Measurements from ENCODE around the gene CDH1. TPM values are rescaled to one million over a fixed set of nuclear protein-coding genes. Genes with fewer than 3 reads are reported as not detected.

CDH1 gene
- total RNA-seq, 1 experiment from 2014 or later: 19.0 TPM

DNA sequence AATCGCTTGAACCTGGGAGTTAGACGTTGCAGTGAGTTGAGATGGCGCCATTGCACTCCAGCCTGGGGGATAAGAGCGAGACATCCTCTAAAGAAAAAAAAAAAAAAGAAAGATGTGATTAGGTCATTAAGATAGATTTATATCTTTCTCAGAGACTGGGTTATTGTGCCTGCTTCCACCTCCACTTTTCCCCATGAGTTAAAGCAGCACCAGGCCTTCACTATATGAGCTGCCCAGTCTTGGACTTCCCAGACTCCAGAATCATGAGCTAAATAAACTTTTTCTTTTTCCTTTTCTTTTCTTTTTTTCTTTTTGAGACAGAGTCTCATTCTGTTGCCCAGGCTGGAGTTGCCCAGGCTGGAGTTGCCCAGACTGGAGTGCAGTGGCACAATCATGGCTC, 19.4 kb upstream of the CDH1 start:
- no peak for DNase-seq
- Histone ChIP-seq H3K4me3 (ENCODE audit: insufficient read depth, low read depth, low read length) (no peak overlapping the region), H3K27me3 (ENCODE audit: control insufficient read depth, insufficient read depth, low read length) (no peaks in the 10 kb centered on the region), H3K36me3 (replicated peaks; ENCODE audit: control insufficient read depth, insufficient read depth, low read length) (no peaks in the 10 kb centered on the region)

DNA sequence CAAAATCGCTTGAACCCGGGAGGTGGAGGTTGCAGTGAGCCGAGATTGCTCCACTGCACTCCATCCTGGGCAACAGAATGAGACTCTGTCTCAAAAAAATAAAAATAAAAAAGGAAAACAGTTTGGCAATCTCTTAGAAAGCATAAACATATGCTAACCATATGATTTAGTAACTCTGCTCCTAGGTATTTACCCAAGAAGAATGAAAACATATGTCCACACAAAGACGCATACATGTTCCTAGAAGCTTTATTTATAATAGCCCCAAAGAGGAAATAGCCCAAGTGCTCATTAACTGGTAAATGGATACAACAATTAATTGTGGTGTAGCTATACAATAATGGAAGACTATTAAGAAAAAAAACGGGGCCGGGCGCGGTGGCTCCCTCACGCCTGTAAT, 18.5 kb upstream of the CDH1 start:
- no peaks in the 10 kb centered on the region for H3K27me3 ChIP-seq (ENCODE audit: control insufficient read depth, insufficient read depth, low read length)
- DNase-seq: no peak
- H3K36me3 ChIP-seq (replicated peaks; ENCODE audit: control insufficient read depth, insufficient read depth, low read length): no peaks in the 10 kb centered on the region
- no peak overlapping the region for H3K4me3 ChIP-seq (ENCODE audit: insufficient read depth, low read depth, low read length)

DNA sequence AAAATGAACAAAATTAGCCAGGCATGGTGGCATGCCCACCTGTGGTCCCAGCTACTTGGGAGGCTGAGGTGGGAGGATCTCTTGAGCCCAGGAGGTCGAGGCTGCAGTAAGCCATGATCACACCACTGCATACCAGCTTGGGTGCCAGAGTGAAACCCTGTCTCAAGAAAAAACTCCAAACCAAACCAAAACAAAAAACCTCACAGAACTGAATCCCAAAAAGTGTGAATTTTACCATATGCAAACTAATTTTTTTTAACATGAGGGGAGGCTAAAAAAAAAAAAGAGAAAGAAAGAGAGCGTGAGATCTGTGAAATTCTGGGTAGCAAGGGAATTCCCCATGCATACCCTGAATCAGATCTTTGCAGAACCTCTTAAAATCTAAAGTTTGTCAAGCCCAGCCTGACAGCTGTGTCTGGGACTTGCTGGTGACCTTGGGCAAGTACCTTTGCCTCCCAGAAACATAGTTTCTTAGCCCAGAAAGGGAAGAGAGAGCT, 17.1 kb upstream of the CDH1 start:
- Histone ChIP-seq H3K4me3 (ENCODE audit: insufficient read depth, low read depth, low read length) (no peak overlapping the region), H3K27me3 (ENCODE audit: control insufficient read depth, insufficient read depth, low read length) (no peaks in the 10 kb centered on the region), H3K36me3 (replicated peaks; ENCODE audit: control insufficient read depth, insufficient read depth, low read length) (no peaks in the 10 kb centered on the region)
- no peak for DNase-seq

DNA sequence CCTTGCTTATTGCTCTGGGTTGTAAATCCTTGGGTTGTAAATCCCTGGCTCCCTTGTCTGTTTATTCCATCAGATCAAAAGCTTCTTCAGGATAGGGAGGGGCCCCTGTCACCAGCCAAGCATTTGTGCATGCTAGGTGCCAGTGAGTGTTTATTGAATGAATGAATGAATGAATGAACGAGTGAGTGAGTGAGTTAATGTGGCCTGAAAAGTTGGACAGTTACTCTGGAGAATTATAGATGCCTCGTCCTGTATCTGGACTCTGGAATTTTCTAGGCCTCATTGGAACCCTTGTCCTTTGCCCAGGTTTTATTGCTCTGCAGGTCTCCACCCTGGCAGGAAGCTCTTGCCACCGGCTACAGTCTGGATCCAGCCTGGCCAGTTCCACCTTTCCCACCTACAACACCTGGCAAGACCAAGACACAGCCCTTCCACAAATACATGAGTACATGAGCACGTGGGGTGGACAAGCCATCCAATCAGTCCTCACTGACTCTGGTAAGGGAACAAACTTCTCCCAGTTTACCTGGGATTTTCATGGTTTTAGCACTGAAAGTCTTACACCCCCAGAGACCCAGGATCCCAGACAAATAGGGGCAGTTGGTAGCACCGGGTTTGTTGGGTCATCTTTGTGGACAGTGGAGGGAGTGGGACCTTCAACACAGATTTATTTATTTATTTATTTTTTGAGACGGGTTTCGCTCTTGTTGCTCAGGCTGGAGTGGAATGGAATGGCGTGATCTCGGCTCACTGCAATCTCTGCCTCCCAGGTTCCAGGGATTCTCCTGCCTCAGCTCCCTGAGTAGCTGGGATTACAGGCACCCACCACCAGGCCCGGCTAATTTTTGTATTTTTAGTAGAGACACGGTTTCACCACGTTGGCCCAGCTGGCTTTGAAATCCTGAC, 14.7 kb upstream of the CDH1 start:
- Histone ChIP-seq H3K36me3 (replicated peaks; ENCODE audit: control insufficient read depth, insufficient read depth, low read length) (no peaks in the 10 kb centered on the region), H3K27me3 (ENCODE audit: control insufficient read depth, insufficient read depth, low read length) (no peaks in the 10 kb centered on the region), H3K4me3 (ENCODE audit: insufficient read depth, low read depth, low read length) (no peak overlapping the region)
- no peak for DNase-seq

DNA sequence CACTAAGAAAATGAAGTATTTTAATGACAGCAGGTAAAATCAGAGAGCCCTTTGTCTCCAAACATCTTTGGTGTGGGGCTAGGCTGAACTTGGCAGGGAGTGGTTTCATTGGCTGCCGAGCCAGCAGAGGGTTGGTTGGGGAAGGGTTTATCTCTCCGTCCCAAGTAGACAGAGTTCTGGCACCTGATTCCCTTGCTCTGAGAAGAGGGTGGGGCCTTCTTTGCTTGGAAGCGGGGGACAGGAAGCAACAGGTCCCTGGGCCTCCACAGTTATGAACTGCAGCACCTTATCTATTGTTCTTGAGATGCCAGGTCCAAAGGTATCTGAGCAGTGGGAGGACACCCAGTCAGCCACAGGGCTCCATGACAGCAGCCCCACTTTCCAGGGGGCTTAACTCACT, 12.3 kb upstream of the CDH1 start:
- Histone ChIP-seq H3K27me3 (ENCODE audit: control insufficient read depth, insufficient read depth, low read length) (no peaks in the 10 kb centered on the region), H3K36me3 (replicated peaks; ENCODE audit: control insufficient read depth, insufficient read depth, low read length) (no peaks in the 10 kb centered on the region), H3K4me3 (ENCODE audit: insufficient read depth, low read depth, low read length) (no peak overlapping the region)
- DNase-seq: peak; percentile 53

DNA sequence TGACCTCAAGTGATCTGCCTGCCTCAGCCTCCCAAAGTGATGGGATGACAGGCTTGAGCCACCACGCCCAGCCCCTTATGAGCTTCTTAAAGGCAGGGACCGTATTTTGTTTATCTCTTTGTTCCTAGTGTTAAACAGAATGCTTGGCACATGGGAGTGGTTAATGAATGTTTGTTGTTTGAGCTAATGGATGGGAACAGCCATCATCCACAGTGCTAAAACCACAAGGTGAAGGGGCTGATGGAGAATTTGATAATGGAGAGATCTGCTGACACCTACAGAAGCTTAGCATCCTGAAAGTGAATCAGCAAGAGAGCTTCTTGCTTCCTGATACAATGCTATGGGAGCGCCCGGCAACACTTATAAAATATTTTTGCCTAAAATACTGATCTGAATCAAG, 8.6 kb upstream of the CDH1 start:
- Histone ChIP-seq H3K27me3 (ENCODE audit: control insufficient read depth, insufficient read depth, low read length) (no peaks in the 10 kb centered on the region), H3K36me3 (replicated peaks; ENCODE audit: control insufficient read depth, insufficient read depth, low read length) (no peaks in the 10 kb centered on the region), H3K4me3 (ENCODE audit: insufficient read depth, low read depth, low read length) (no peak overlapping the region)
- DNase-seq: no peak

DNA sequence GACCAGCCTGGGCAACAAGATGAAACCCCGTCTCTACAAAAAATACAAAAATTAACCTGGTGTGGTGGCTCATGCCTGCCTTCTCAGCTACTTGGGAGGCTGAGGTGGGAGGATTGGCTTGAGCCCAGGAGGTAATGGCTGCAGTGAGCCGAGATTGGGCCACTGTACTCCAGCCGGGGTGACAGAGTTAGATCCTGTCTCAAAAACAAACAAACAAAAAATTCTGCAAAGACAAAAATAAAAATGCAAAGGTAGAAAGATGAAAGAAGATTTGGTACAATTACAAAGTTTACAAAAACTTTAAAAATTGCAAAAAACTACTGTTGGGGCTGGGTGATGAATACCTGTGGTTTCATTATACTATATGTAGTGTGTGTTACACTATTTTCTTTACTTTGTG, 5.5 kb upstream of the CDH1 start:
- Histone ChIP-seq H3K36me3 (replicated peaks; ENCODE audit: control insufficient read depth, insufficient read depth, low read length) (no peaks in the 10 kb centered on the region), H3K27me3 (ENCODE audit: control insufficient read depth, insufficient read depth, low read length) (no peaks in the 10 kb centered on the region; the same call in 1 of the 2 replicates), H3K4me3 (ENCODE audit: insufficient read depth, low read depth, low read length) (no peak overlapping the region)
- DNase-seq: no peak

DNA sequence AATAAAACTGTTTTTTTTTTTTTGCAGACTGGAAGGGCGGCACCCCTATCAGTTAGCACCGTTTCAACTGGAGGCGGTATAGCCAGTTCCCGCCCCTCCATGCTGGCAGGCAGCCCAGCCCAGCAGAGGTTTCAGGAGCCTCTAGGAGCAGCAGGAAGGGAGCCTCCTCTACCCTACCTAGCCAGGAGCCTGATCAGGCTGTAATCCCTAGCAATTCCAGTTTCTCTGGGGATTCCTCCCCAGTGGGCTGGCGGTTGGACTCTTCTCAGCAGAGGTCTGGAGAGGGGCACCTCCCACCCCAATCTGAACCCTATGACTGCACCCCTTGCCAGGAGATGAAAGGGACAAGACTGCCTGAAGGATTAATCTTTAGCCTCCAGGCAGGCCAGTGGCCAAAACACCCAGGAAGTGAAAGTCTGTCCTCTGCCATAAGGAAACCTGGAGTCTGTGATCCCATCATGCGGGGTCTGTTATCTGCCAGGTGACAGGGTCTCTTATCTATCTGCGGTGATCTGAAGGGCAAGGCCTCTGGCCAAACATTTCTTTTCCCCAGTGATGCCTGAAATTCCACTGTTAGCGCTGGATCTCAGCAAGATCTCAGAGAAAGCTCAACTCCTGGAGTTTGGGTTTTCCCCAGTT, 4.9 kb upstream of the CDH1 start:
- H3K27me3 ChIP-seq (ENCODE audit: control insufficient read depth, insufficient read depth, low read length): peaks cover under 1% of the 10 kb centered on the region; the same call in 1 of the 2 replicates
- H3K36me3 ChIP-seq (replicated peaks; ENCODE audit: control insufficient read depth, insufficient read depth, low read length): no peaks in the 10 kb centered on the region
- H3K4me3 ChIP-seq (ENCODE audit: insufficient read depth, low read depth, low read length): no peak overlapping the region
- peak; percentile 79 for DNase-seq

DNA sequence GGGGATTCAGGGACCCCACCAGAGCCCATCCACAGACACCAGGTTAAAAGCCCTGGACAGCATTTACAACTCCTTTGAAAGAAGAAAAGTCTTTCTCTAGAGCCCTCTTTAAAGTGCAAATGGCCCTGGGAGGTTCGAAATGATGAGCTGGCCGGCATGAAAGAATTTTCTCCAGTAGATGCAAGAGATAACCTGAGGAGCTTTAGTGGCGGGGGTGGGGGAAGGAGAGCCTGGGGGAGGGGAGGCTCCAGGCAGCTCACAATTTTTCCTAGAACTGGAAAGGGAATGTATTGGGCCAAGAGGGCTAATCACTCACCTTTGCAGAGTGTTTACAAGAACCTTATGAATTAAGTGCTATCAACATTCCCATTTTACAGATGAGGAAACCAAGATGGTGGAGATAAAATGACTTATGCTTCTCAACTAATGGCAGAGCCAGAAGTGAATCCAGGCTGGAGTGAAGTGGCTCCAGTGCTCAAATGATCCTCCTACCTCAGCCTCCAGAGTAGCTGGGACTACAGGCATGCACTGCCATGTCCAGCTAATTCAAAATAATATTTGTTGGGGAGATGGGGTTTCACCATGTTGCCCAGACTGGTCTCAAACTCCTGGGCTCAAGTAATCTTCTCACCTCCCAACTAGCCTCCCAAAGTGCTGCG, 4.2 kb upstream of the CDH1 start:
- DNase-seq: peak; percentile 63

DNA sequence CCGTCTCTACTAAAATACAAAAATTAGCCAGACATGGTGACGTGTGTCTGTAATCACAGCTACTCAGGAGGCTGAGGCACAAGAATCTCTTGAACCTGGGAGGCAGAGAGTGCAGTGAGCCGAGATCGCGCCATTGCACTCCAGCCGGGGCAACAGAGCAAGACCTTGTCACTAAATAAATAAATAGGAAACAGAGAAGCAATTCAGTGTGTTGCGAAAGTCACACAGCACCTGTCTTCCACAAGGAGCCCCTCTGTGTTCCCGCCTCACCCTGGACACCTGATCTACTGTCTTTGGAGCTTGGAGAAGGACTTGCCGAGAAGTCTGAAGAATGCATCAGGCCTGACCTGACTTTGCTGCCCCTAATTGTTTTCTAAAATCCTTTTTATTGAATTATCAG, 3.5 kb upstream of the CDH1 start:
- no peak overlapping the region for H3K4me3 ChIP-seq (ENCODE audit: insufficient read depth, low read depth, low read length)
- no peaks in the 10 kb centered on the region for H3K36me3 ChIP-seq (replicated peaks; ENCODE audit: control insufficient read depth, insufficient read depth, low read length)
- no peak for DNase-seq
- H3K27me3 ChIP-seq (ENCODE audit: control insufficient read depth, insufficient read depth, low read length): peaks cover 13% of the 10 kb centered on the region; the same call in 1 of the 2 replicates

More for the DNA sequence above, 4.2 kb upstream of the CDH1 start:
- Histone ChIP-seq H3K36me3 (replicated peaks; ENCODE audit: control insufficient read depth, insufficient read depth, low read length) (no peaks in the 10 kb centered on the region), H3K4me3 (ENCODE audit: insufficient read depth, low read depth, low read length) (no peak overlapping the region), H3K27me3 (ENCODE audit: control insufficient read depth, insufficient read depth, low read length) (peaks cover 7% of the 10 kb centered on the region; the same call in 1 of the 2 replicates)

DNA sequence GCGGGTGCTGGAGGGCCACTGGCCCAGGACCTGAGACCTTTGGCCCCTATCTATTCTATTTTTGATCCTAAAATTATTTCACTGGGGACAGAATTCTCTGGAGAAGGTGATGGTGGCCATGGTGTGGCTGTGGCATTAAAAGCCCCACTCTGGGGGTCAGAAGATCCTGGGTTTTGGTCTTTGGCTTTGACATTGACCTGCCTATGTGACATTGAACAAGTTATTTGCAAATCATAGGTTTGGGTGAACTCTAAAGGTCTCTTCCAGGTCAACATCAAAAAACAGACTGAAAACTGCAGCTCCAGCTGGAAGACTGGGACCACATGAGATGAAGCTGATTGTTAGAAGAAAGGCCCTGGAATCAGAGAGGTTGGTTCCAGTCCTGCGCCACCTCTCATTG, 2.3 kb upstream of the CDH1 start:
- no peak for DNase-seq
- Histone ChIP-seq H3K36me3 (replicated peaks; ENCODE audit: control insufficient read depth, insufficient read depth, low read length) (no peaks in the 10 kb centered on the region), H3K4me3 (ENCODE audit: insufficient read depth, low read depth, low read length) (no peak overlapping the region), H3K27me3 (ENCODE audit: control insufficient read depth, insufficient read depth, low read length) (peaks cover 13% of the 10 kb centered on the region; the same call in 1 of the 2 replicates)

DNA sequence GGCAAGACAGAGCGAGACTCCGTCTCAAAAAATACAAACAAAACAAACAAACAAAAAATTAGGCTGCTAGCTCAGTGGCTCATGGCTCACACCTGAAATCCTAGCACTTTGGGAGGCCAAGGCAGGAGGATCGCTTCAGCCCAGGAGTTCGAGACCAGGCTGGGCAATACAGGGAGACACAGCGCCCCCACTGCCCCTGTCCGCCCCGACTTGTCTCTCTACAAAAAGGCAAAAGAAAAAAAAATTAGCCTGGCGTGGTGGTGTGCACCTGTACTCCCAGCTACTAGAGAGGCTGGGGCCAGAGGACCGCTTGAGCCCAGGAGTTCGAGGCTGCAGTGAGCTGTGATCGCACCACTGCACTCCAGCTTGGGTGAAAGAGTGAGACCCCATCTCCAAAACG, 531 bp upstream of the CDH1 start:
- no peak for DNase-seq
- Histone ChIP-seq H3K27me3 (ENCODE audit: control insufficient read depth, insufficient read depth, low read length) (peaks cover 13% of the 10 kb centered on the region; the same call in 1 of the 2 replicates), H3K4me3 (ENCODE audit: insufficient read depth, low read depth, low read length) (no peak overlapping the region), H3K36me3 (replicated peaks; ENCODE audit: control insufficient read depth, insufficient read depth, low read length) (no peaks in the 10 kb centered on the region; the same call in 1 of the 2 replicates)

DNA sequence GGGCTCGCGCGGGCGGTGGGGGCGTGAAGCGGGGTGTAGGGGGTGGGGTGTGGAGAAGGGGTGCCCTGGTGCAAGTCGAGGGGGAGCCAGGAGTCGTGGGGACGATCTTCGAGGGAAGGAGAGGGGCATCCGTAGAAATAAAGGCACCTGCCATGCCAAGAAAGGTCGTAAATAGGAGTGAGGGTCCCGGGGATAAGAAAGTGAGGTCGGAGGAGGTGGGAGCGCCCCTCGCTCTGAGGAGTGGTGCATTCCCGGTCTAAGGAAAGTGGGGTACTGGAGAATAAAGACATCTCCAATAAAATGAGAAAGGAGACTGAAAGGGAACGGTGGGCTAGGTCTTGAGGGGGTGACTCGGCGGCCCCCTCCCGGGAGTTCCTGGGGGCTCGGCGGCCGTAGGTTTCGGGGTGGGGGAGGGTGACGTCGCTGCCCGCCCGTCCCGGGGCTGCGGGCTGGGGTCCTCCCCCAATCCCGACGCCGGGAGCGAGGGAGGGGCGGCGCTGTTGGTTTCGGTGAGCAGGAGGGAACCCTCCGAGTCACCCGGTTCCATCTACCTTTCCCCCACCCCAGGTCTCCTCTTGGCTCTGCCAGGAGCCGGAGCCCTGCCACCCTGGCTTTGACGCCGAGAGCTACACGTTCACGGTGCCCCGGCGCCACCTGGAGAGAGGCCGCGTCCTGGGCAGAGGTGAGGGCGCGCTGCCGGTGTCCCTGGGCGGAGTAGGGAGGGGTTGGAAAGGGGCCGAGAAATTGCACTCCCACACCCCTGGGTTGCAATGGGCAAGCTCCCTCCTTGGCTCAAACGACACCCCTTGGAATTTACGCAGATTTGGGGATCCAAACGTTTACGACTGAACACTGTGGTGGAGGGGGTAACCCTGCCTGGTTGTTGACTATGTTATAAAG, 888 bp downstream of the CDH1 start:
- peak; percentile 90 for DNase-seq
- H3K36me3 ChIP-seq (replicated peaks; ENCODE audit: control insufficient read depth, insufficient read depth, low read length): no peaks in the 10 kb centered on the region; the same call in 1 of the 2 replicates
- peak overlapping the region; percentile 77 for H3K4me3 ChIP-seq (ENCODE audit: insufficient read depth, low read depth, low read length)
- H3K27me3 ChIP-seq (ENCODE audit: control insufficient read depth, insufficient read depth, low read length): peaks cover 13% of the 10 kb centered on the region; the same call in 1 of the 2 replicates
